CMK (cell line): ENCODE data around the gene TPX2.
A peak's percentile ranks its signal among the peaks of the same experiment; 100 is the strongest.
"Not testable (repeated sequence)": the region's sequence is repeated elsewhere in the genome, so short reads cannot be mapped to it uniquely, and the experiment has no call there.

Source experiments
- DNase-seq: peaks from one replicate; pipeline ENCODE4 v3.0.0-alpha.2; 2010; ENCODE audit warnings: low read depth

TPX2 gene

DNA sequence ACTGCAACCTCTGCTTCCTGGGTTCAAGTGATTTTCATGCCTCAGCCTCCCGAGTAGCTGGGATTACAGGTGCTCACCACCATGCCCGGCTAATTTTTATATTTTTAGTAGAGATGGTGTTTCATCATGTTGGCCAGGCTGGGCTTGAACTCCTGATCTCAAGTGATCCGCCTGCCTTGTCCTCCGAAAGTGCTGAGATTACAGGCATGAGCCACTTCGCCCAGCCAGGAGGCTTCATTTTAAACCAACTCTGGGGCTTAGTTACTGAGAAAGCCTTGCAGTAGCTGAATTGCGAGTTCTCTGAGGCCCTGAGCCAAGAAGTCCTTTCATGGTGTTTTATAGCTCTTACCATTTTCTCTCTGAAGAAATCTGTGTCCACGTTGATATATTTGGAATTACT, 75.1 kb downstream of the TPX2 start:
- DNase-seq, result not testable (repeated sequence)

- no peak for DNase-seq
Measured at GRCh38 chr20:31815408-31816188, 76.5 kb downstream of the TPX2 start.

GRCh38 chr20:31816221-31816620, 77.1 kb downstream of the TPX2 start:
- DNase-seq, result no peak

GRCh38 chr20:31817461-31817860, 78.4 kb downstream of the TPX2 start:
- DNase-seq, result no peak

- no peak for DNase-seq
Measured at GRCh38 chr20:31818376-31818908, 79.4 kb downstream of the TPX2 start.

DNA sequence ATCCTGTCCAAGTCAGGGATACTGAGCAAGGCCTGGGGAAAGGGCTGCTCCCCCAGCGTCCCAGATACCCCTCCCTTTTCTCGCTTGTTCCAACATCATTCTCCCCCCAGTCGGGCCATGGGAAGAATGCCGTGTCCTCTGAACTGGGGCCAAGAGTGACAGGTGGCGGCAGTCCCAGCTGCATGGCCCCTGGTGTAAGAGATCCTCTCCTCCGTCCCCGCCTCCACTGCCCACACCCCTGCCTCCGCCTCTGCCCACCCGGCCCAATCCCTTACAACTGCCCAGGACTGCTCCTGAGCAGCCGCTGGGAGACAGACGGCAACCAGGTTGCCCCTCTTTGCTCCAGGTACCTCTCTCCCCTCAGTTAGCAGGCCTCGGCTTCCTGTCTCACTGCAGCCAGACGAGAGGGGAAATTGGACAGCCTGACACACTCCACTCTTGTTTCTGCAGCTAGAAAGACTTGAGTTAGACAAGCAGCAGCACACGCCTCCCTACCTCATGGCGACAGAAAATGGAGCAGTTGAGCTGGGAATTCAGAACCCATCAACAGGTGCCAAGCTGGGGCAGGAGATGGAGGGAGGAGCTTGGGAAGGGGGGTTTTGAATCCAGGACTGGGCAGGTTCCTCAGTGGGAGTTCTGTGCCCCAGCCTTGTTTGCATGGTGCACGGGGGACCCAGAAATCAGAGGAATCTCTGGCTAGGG, 80.1 kb downstream of the TPX2 start, which contains the start of gene MYLK2:
MYLK2 (plus strand) TSS at position 274 of the 702 bp plus-strand sequence; CDS start at position 499, 225 bp downstream.
- no peak for DNase-seq

- DNase-seq, result no peak
Measured at GRCh38 chr20:31820228-31820627, 81.1 kb downstream of the TPX2 start.

- DNase-seq, result no peak
Measured at GRCh38 chr20:31821427-31821826, 82.3 kb downstream of the TPX2 start.

DNA sequence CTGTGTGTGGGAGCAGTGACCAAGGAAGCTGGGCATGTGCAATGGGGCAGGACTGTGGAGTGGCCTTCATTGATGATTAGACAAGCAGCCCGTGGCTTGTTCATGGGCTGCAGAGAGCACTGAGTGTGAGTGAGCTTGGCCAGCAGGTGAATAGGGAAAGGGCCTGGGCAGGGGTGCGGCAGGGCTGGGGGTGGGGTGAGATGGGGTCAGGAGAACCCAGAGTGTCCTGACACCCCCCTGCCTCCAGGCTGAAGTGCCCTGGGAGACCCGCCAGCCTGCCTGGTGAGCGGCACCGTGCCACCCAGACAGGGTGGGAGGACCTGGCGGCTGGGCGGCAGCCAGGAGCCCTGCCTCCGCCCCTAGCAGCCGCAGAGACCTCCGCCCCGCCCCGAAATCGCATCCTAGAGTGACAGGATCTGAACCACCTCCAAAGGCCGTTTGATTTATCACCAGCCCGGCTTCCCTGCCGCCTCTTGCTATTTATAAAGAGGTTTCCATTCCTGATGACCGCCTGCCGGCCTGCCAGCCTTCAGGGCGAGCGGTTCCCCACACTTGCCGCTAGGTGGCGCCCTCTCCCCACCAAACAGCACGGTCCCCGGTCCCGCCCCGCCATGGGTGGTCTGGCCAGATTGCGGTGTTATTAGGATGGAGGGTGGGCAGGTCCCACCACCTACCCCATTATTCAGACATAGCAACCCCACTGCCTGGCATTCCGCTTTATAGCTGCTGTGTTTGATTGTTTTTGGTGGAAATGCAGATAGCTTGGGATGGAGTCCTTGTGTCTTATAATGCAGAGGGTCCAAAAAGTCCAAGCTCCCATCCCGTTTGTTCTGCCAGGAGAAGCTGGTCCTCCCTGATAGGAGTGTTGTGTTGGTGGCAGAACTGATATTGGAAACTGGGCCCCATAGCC, 83.6 kb downstream of the TPX2 start:
- DNase-seq, result peak; percentile 42

GRCh38 chr20:31823360-31824124, 84.5 kb downstream of the TPX2 start:
- no peak for DNase-seq

- no peak for DNase-seq
Measured at GRCh38 chr20:31824125-31824485, 85.0 kb downstream of the TPX2 start.

DNA sequence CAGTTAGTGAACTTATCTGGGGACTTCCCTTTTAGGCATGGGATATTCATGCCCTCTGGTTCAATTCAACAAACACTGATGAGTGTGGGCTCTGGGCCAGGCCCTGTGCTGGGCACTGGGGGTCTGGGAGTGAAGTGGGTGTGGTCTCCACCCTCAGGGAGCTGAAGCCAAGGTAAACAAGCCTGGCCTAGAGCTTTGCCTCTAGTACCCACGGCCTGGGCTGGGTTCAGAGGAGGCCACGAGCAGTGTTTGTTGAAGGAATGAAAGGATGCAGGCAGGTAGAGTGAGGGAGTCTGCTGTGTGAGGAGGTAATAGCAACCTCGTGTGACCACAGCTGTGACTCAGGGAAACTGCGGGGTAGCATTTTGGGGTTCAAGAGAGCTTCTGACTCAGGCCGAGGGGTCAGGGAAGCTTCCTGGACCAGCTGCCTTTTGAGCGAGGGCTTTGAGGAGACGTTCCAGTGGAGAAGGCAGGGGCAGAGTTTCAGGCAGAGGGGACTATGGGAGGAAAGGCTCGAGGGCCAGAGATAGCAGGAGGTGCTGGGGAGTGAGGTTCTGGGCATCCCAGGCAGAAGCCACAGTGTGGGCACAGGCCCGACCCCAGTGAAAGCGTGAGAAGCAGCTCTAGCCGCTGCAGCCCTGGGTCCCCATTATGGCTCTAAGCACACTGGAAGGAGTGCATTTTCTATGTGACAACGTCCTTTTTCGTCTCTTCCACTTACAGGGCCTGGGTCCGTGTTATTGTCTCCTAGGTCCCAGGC, 85.6 kb downstream of the TPX2 start:
- DNase-seq, result no peak

- DNase-seq, result no peak
Measured at GRCh38 chr20:31826074-31826473, 87.0 kb downstream of the TPX2 start.

DNA sequence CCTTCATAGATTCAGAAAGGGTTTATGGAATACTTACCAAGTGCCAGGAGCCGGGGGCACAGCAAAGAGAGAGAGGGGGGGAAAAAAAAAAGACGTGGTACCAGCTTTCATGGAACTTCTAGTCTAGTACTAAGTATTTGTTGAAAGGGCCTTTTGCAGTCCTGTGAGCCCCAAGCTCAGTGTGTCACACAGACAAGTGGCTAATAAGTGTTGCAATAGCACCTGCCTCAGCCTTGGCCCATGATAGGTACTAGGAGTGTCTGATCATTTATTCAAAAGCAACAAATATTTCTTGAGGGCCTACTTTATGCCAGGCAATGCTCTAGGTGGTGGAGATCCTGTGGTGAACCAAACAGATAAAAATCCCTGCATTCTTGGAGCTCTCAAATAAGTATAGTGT, 88.0 kb downstream of the TPX2 start:
- DNase-seq, result no peak

DNA sequence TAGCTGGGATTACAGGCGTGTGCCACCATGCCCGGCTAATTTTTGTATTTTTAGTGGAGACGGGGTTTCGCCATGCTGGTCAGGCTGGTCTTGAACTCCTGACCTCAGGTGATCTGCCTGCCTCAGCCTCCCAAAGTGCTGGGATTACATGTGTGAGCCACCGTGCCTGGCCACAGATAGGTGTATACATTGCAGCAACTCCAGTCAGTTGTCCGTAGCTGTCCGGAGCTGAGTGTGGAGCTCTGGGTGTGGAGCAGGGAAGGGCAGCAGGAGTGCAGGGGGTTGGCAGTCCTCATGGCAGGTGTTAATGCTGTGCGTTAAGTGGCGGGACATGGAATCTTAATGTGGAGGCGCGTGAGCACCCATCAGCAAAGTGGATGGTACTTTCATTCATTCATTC, 88.9 kb downstream of the TPX2 start:
- not testable (repeated sequence) for DNase-seq

GRCh38 chr20:31829731-31830130, 90.6 kb downstream of the TPX2 start:
- no peak for DNase-seq

- DNase-seq, result no peak
Measured at GRCh38 chr20:31830406-31830981, 91.4 kb downstream of the TPX2 start.

GRCh38 chr20:31831211-31831610, 92.1 kb downstream of the TPX2 start:
- no peak for DNase-seq

- no peak for DNase-seq
Measured at GRCh38 chr20:31831771-31832306, 92.7 kb downstream of the TPX2 start.
